Endothelial cell (in vitro differentiated cells): Measurements from ENCODE around the gene EXOSC7. TPM values are rescaled to one million over a fixed set of nuclear protein-coding genes. Genes with fewer than 3 reads are reported as not detected.

ENCODE experiments used
- DNase-seq: peaks from one replicate; pipeline ENCODE4 v3.0.0; 2021; ENCODE audit warnings: low spot score
- H3K27ac Mint-ChIP-seq: one replicate; pipeline ENCODE4 v1.8.0; 2021; ENCODE audit warnings: mixed read lengths, inconsistent platforms; ENCODE audit not compliant: unreplicated experiment
- H3K27me3 Mint-ChIP-seq: one replicate; pipeline ENCODE4 v1.8.0; 2021; ENCODE audit warnings: mild to moderate bottlenecking, moderate library complexity, mixed read lengths, inconsistent platforms; ENCODE audit not compliant: unreplicated experiment
- H3K36me3 Mint-ChIP-seq: one replicate; pipeline ENCODE4 v1.8.0; 2021; ENCODE audit warnings: mild to moderate bottlenecking, low read depth, mixed read lengths, inconsistent platforms; ENCODE audit not compliant: unreplicated experiment
- H3K4me1 Mint-ChIP-seq: one replicate; pipeline ENCODE4 v1.8.0; 2021; ENCODE audit warnings: mild to moderate bottlenecking, mixed read lengths, inconsistent platforms; ENCODE audit not compliant: unreplicated experiment
- H3K4me3 Mint-ChIP-seq: one replicate; pipeline ENCODE4 v1.8.0; 2021; ENCODE audit warnings: mild to moderate bottlenecking, mixed read lengths, inconsistent platforms; ENCODE audit not compliant: unreplicated experiment
- H3K9me3 Mint-ChIP-seq: one replicate; pipeline ENCODE4 v1.8.0; 2021; ENCODE audit warnings: mixed read lengths, inconsistent platforms; ENCODE audit not compliant: unreplicated experiment
- total RNA-seq: library from RNA; stranded (reverse); fragmentation: NEBNext Ultra II Directional; extraction: Animal tissue kit (Norgen Biotek cat#: 25700); gene quantifications from one replicate; pipeline ENCODE4 v1.2.1, GENCODE V29; 2021; ENCODE audit not compliant: unreplicated experiment
- TF ChIP-seq, protein P1 (sequence below): fragments of 200-600 bp; sonication (generic); IDR thresholded peaks from one replicate; pipeline ENCODE4 v1.5.0; 2021; ENCODE audit warnings: antibody characterized with exemption; ENCODE audit not compliant: unreplicated experiment

Gene EXOSC7
- total RNA-seq, 1 donor from 2014 or later = 33.2 TPM

DNA sequence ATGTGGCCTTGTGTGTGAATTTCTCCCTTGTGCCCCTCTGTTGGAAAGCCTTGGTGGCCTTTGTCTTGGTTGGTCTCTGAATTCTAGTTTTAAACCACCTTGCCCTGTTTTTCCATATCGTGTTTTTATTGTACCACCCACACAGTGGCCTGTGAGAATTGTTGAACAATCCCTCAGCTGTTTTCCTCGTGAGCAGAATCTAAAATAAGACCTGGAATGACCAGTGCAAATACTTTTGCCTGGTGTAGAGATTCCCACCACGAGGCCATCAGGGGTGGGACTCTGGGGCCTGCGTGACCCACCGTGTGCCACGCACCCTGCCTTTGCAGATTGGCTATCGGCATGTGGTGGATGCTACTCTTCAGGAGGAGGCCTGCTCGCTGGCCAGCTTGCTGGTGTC, 31.0 kb downstream of the EXOSC7 start:
- no peaks in the 10 kb centered on the region for H3K9me3 Mint-ChIP-seq
- H3K4me1 Mint-ChIP-seq = peaks cover 20% of the 10 kb centered on the region
- TF ChIP-seq, protein P1, sequence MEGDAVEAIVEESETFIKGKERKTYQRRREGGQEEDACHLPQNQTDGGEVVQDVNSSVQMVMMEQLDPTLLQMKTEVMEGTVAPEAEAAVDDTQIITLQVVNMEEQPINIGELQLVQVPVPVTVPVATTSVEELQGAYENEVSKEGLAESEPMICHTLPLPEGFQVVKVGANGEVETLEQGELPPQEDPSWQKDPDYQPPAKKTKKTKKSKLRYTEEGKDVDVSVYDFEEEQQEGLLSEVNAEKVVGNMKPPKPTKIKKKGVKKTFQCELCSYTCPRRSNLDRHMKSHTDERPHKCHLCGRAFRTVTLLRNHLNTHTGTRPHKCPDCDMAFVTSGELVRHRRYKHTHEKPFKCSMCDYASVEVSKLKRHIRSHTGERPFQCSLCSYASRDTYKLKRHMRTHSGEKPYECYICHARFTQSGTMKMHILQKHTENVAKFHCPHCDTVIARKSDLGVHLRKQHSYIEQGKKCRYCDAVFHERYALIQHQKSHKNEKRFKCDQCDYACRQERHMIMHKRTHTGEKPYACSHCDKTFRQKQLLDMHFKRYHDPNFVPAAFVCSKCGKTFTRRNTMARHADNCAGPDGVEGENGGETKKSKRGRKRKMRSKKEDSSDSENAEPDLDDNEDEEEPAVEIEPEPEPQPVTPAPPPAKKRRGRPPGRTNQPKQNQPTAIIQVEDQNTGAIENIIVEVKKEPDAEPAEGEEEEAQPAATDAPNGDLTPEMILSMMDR = no peak
- H3K4me3 Mint-ChIP-seq = peak overlapping the region; percentile 77
- peak overlapping the region; percentile 31 for H3K27ac Mint-ChIP-seq
- peaks cover 2% of the 10 kb centered on the region for H3K27me3 Mint-ChIP-seq
- DNase-seq = no peak
- H3K36me3 Mint-ChIP-seq = peaks cover 39% of the 10 kb centered on the region

DNA sequence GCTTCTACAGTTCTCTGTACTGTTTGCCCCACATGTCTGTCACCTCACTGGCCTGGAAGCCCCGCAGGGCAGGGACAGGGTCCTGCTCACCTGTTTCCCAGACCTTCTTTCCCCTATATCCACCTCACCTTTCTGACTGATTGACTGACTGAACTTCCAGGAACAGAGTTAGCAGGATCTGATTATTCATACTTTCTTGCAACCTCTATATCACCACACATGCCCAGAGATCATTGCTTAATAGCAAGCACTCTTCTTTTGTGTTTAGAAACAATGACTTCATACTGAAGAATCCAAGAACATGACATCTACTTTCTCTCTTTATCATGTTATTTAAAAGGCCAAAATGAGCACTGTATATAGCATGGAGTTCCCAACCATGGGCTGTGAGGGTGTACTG, 32.1 kb downstream of the EXOSC7 start:
- peaks cover 16% of the 10 kb centered on the region for H3K4me1 Mint-ChIP-seq
- no peak for DNase-seq
- no peak overlapping the region for H3K4me3 Mint-ChIP-seq
- H3K9me3 Mint-ChIP-seq = no peaks in the 10 kb centered on the region
- H3K27me3 Mint-ChIP-seq = peaks cover 2% of the 10 kb centered on the region
- TF ChIP-seq, protein P1 = no peak
- peaks cover 31% of the 10 kb centered on the region for H3K36me3 Mint-ChIP-seq
- no peak overlapping the region for H3K27ac Mint-ChIP-seq

DNA sequence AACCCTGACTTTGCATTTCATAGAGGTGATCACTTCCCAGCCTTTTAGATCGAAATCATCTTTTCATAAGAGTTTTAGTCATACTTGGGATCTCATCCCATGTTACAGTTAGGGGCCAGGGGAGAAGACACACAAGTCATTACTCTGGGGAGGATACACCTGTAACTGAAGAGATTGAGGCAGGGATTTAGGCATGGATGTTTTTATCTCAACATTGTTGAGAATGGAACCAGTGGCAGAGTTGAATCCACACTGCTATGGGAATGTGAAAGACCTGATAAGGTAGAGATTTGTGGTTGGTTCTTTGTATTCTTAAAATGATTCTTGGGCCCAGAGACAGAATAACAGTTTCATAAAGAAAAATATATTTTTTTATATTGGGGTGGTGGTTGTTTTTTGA, 33.8 kb downstream of the EXOSC7 start:
- H3K27ac Mint-ChIP-seq = no peak overlapping the region
- H3K36me3 Mint-ChIP-seq = peaks cover 16% of the 10 kb centered on the region
- TF ChIP-seq, protein P1 = no peak
- no peaks in the 10 kb centered on the region for H3K9me3 Mint-ChIP-seq
- H3K4me1 Mint-ChIP-seq = peaks cover 16% of the 10 kb centered on the region
- H3K27me3 Mint-ChIP-seq = peaks cover 5% of the 10 kb centered on the region
- H3K4me3 Mint-ChIP-seq = no peak overlapping the region
- DNase-seq = no peak

GRCh38 chr3:45010811-45011333, 34.8 kb downstream of the EXOSC7 start:
- Mint-ChIP-seq H3K4me1 (peaks cover 11% of the 10 kb centered on the region), H3K27ac (no peak overlapping the region), H3K9me3 (no peaks in the 10 kb centered on the region), H3K36me3 (peaks cover 9% of the 10 kb centered on the region), H3K4me3 (no peak overlapping the region), H3K27me3 (peaks cover 3% of the 10 kb centered on the region)
- TF ChIP-seq, protein P1 = no peak
- DNase-seq = no peak

DNA sequence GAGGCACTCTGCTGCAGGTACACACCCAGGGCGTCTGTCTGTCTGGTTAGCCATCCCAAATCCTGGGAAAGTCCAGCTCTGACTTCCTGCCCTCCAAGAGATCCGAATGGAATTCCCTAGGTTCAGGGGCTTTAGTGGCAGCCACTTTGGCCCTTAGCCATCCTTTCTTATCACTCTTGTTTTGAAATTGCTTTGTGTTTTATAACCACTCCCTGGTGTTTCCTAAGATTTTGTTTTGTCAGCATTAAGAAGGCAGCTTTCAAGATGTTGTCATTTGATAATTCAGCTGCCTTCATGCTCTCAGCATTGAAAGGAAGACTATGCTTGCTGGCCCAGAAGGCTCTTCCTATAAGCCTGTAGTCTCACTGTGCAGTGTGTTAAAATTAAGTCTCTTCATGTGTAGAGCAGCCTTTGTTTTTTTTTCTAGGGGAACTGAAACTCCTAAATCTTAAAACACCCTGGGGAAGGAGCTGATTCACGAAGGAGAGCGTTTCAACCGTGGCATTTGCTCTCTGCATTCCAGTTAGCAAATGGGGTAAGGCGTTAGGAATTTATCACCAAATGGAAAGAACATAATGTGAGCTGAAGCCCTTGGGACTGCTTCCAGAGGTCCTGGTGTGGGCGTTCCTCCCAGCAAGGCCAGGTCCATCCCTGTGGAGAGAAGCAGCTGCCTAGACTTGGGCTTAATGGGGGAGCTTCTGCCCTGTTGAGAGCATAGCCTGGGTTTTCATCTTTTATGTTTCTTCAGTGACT, 35.9 kb downstream of the EXOSC7 start:
- no peak for DNase-seq
- H3K4me3 Mint-ChIP-seq = peak overlapping the region; percentile 59
- H3K36me3 Mint-ChIP-seq = peaks cover 8% of the 10 kb centered on the region
- TF ChIP-seq, protein P1 = no peak
- no peaks in the 10 kb centered on the region for H3K9me3 Mint-ChIP-seq
- peak overlapping the region; percentile 93 for H3K27ac Mint-ChIP-seq
- peaks cover 11% of the 10 kb centered on the region for H3K4me1 Mint-ChIP-seq
- peaks cover 3% of the 10 kb centered on the region for H3K27me3 Mint-ChIP-seq
